GM18520 (cell line): Measurements from ENCODE around the gene CENPQ.
"Not testable (repeated sequence)": the region's sequence is repeated elsewhere in the genome, so short reads cannot be mapped to it uniquely, and the experiment has no call there.

Experiments used
- ATAC-seq: cut with Tn5 transposase; IDR thresholded peaks from one replicate; pipeline ENCODE4 v1.9.1; 2021; ENCODE audit not compliant: unreplicated experiment

CENPQ gene

GRCh38 chr6:49462927-49463611 is at the start of gene CENPQ, which contains the start of gene MMUT:
TSS of gene CENPQ (plus strand) at chr6:49463370. CDS start at chr6:49470177, 6,807 bp downstream.
TSS of gene MMUT (minus strand) at chr6:49463253. CDS start at chr6:49459466, 3,787 bp downstream.
- ATAC-seq: peak; percentile 96

GRCh38 chr6:49415358-49415757 is 47.8 kb upstream of the CENPQ start:
- no peak for ATAC-seq

GRCh38 chr6:49416195-49416594 is 47.0 kb upstream of the CENPQ start:
- ATAC-seq: no peak

GRCh38 chr6:49423817-49424216 is 39.4 kb upstream of the CENPQ start:
- no peak for ATAC-seq

GRCh38 chr6:49430187-49430586 is 33.0 kb upstream of the CENPQ start:
- no peak for ATAC-seq

- no peak for ATAC-seq
Measured at GRCh38 chr6:49430866-49431265, 32.3 kb upstream of the CENPQ start.

- ATAC-seq: no peak
Measured at GRCh38 chr6:49453221-49453620, 9.9 kb upstream of the CENPQ start.

- peak; percentile 42 for ATAC-seq
Measured at GRCh38 chr6:49454787-49455709, 8.1 kb upstream of the CENPQ start.

GRCh38 chr6:49457771-49458170 is 5.4 kb upstream of the CENPQ start:
- no peak for ATAC-seq

- ATAC-seq: no peak
Measured at GRCh38 chr6:49462071-49462470, 1.1 kb upstream of the CENPQ start.

- ATAC-seq: no peak
Measured at GRCh38 chr6:49462599-49462926, 607 bp upstream of the CENPQ start.

- ATAC-seq: no peak
Measured at GRCh38 chr6:49463612-49463967, 420 bp downstream of the CENPQ start.

- no peak for ATAC-seq
Measured at GRCh38 chr6:49464691-49465090, 1.5 kb downstream of the CENPQ start.

- no peak for ATAC-seq
Measured at GRCh38 chr6:49468042-49468441, 4.9 kb downstream of the CENPQ start.

GRCh38 chr6:49476564-49476963 is 13.4 kb downstream of the CENPQ start:
- ATAC-seq: not testable (repeated sequence)

GRCh38 chr6:49479308-49479970 is 16.3 kb downstream of the CENPQ start:
- ATAC-seq: no peak

- not testable (repeated sequence) for ATAC-seq
Measured at GRCh38 chr6:49481846-49482245, 18.7 kb downstream of the CENPQ start.

GRCh38 chr6:49483380-49483779 is 20.2 kb downstream of the CENPQ start:
- ATAC-seq: not testable (repeated sequence)

GRCh38 chr6:49490633-49491032 is 27.5 kb downstream of the CENPQ start:
- ATAC-seq: no peak

- no peak for ATAC-seq
Measured at GRCh38 chr6:49497304-49497703, 34.1 kb downstream of the CENPQ start.

GRCh38 chr6:49499126-49499525 is 36.0 kb downstream of the CENPQ start:
- no peak for ATAC-seq

- ATAC-seq: no peak
Measured at GRCh38 chr6:49499623-49500022, 36.5 kb downstream of the CENPQ start, which contains the start of gene GLYATL3. TSS of gene GLYATL3 (plus strand) at chr6:49499923. CDS start at chr6:49511991, 12,068 bp downstream.
